ENCODE data around the gene PTPRG. TPM values are rescaled to one million over a fixed set of nuclear protein-coding genes. Genes with fewer than 3 reads are reported as not detected.

PTPRG gene
- total and polyA plus RNA-seq, 10 of the 15 experiments (the other 5 are each of a cell fraction or from before 2014, with no cell fraction given), result 0.29 to 20.7 (median 1.4) TPM

GRCh38 chr3:61600195-61600594, 38.8 kb downstream of the PTPRG start:
- ChIA-PET RAD21 (ENCODE audit: unreplicated experiment) (no interaction called here), SMC1A (ENCODE audit: uncharacterized antibody, unreplicated experiment) (interaction anchor here (1.0 kb wide), 1 partner anchor 33 kb away, joined by 4 read pairs; no protein-coding TSS in a partner anchor), CTCF (interaction anchor here (1.1 to 1.2 kb wide), 2 partner anchors 171 to 183 kb away, joined by 3 to 4 read pairs; no protein-coding TSS in a partner anchor), POLR2A (interaction anchor here (0.6 to 0.7 kb wide), 2 partner anchors 14 to 152 kb away, joined by 3 to 4 read pairs; no protein-coding TSS in a partner anchor)
- no peak overlapping the region for H3K9ac ChIP-seq (ENCODE audit: control insufficient read depth, insufficient read depth, low read length)
- no peaks in the 10 kb centered on the region for H3K36me3 ChIP-seq (ENCODE audit: control insufficient read depth in 2 of 2, insufficient read depth in 2 of 2, low read length in 1 of 2)
- ATAC-seq (no peak; the same call in 2 of the 3 replicates), FAIRE-seq (no peak), DNase-seq (ENCODE audit: low read depth, low spot score) (no peak)
- H2AFZ ChIP-seq (ENCODE audit: control insufficient read depth, low read depth, low read length), result no peak overlapping the region
- no peak overlapping the region for H3K4me3 ChIP-seq
- no peak overlapping the region for H3K27ac ChIP-seq (ENCODE audit: control insufficient read depth, insufficient read depth)
- TF ChIP-seq ZNF207 (IDR thresholded peaks at IDR 0.05; ENCODE audit: borderline replicate concordance), result no peak
- no peak for TF ChIP-seq CTCF (IDR thresholded peaks at IDR 0.05 in 2 of 3, conservative IDR thresholded peaks at IDR 0.05 in 1 of 3; ENCODE audit: control insufficient read depth in 2 of 3, extremely low read depth in 1 of 3, insufficient read depth in 1 of 3, low read depth in 3 of 3, low read length in 3 of 3)
- TF ChIP-seq SUPT20H (IDR thresholded peaks at IDR 0.05; ENCODE audit: borderline replicate concordance, control insufficient read depth, low read depth, low read length), result no peak
- TF ChIP-seq ZSCAN29 (IDR thresholded peaks at IDR 0.05), result no peak
- no peak for TF ChIP-seq NR2F1 (conservative IDR thresholded peaks at IDR 0.05)
- no peak for TF ChIP-seq TCF3 (IDR thresholded peaks at IDR 0.05; ENCODE audit: borderline replicate concordance, insufficient read depth, low read depth, low read length)
- TF ChIP-seq MEF2B (IDR thresholded peaks at IDR 0.05; ENCODE audit: partially characterized antibody, poor library complexity, severe bottlenecking), result no peak
- TF ChIP-seq PKNOX1 (IDR thresholded peaks at IDR 0.05), result no peak
- no peak for TF ChIP-seq SMAD1 (IDR thresholded peaks at IDR 0.05; ENCODE audit: low read depth, partially characterized antibody)
- no peak for TF ChIP-seq SRF (IDR thresholded peaks at IDR 0.05; ENCODE audit: low read depth in 2 of 2, low read length in 2 of 2)
- no peak for TF ChIP-seq SUZ12 (IDR thresholded peaks at IDR 0.05; ENCODE audit: unreplicated experiment)
- TF ChIP-seq CEBPB (IDR thresholded peaks at IDR 0.05; ENCODE audit: borderline replicate concordance in 1 of 2, low read depth in 2 of 2, low read length in 2 of 2), result no peak
- TF ChIP-seq SMARCA5 (IDR thresholded peaks at IDR 0.05), result no peak
- no peak for TF ChIP-seq BCL11A (IDR thresholded peaks at IDR 0.05; ENCODE audit: low read depth, low read length)
- TF ChIP-seq SREBF1 (IDR thresholded peaks at IDR 0.05; ENCODE audit: low read length), result no peak
- TF ChIP-seq MAX (IDR thresholded peaks at IDR 0.05; ENCODE audit: low read depth, low read length), result no peak
- TF ChIP-seq EED (IDR thresholded peaks at IDR 0.05; ENCODE audit: low read depth), result no peak
- no peak for TF ChIP-seq CHD1 (IDR thresholded peaks at IDR 0.05; ENCODE audit: low read depth, low read length)
- no peak overlapping the region for H3K4me2 ChIP-seq (ENCODE audit: control insufficient read depth, insufficient read depth)
- BruUV-seq (replicated peaks), result no TSS peak
- in situ Hi-C loops (cut with MboI) (no loop called here), intact Hi-C loops (cut with micrococcal nuclease; ENCODE audit: unreplicated experiment) (no loop called here)
- no peaks in the 10 kb centered on the region; a peak in 1 of 4 replicates for H3K27me3 ChIP-seq (replicated peaks in 1 of 2; ENCODE audit: control insufficient read depth in 2 of 2, insufficient read depth in 2 of 2, low read length in 1 of 2)
- no peaks in the 10 kb centered on the region for H3K9me3 ChIP-seq (replicated peaks; ENCODE audit: control insufficient read depth, insufficient read depth, low read length)
- H4K20me1 ChIP-seq (ENCODE audit: control insufficient read depth, insufficient read depth), result no peaks in the 10 kb centered on the region
- H3K4me1 ChIP-seq (ENCODE audit: control insufficient read depth, insufficient read depth, low read length), result no peaks in the 10 kb centered on the region
- 24% methylated on average over 2 of the region's 2 CpGs for WGBS (ENCODE audit: insufficient coverage, insufficient replicate concordance, low lambda C conversion rate, missing lambda C conversion rate)
- no peaks in the 10 kb centered on the region for H3K79me2 ChIP-seq (ENCODE audit: control insufficient read depth, insufficient read depth, low read length)
